ENCODE measurements around the gene SERINC5.

DNA sequence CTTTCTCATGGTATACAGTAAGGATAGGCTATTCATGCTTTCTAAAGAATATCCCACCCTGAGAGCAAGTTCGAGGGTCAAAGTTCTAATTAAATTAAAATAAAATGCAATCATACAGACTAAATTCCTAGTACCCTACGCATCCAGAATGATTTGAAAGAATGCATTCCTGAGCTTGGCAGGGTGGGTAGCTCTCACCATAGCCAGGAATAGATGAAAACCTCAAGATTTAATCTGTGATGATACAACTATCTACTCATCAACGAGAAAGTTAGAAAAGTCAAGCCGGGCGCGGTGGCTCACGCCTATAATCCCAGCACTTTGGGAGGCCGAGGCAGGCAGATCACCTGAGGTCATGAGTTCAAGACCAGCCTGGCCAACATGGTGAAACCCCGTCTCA, 32.3 kb downstream of the SERINC5 start:
- TF ChIP-seq, protein P1, sequence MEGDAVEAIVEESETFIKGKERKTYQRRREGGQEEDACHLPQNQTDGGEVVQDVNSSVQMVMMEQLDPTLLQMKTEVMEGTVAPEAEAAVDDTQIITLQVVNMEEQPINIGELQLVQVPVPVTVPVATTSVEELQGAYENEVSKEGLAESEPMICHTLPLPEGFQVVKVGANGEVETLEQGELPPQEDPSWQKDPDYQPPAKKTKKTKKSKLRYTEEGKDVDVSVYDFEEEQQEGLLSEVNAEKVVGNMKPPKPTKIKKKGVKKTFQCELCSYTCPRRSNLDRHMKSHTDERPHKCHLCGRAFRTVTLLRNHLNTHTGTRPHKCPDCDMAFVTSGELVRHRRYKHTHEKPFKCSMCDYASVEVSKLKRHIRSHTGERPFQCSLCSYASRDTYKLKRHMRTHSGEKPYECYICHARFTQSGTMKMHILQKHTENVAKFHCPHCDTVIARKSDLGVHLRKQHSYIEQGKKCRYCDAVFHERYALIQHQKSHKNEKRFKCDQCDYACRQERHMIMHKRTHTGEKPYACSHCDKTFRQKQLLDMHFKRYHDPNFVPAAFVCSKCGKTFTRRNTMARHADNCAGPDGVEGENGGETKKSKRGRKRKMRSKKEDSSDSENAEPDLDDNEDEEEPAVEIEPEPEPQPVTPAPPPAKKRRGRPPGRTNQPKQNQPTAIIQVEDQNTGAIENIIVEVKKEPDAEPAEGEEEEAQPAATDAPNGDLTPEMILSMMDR (IDR thresholded peaks at IDR 0.05): no peak
- TF ChIP-seq POLR2A (IDR thresholded peaks at IDR 0.05): no peak
